ENCODE data around the gene TACC2.
A peak's percentile ranks its signal among the peaks of the same experiment; 100 is the strongest.

Gene TACC2

GRCh38 chr10:122263971-122264370 is 275.0 kb downstream of the TACC2 start:
- TF ChIP-seq GATA1 (IDR thresholded peaks at IDR 0.05; ENCODE audit: low read depth, low read length) (no peak), POLR2A (IDR thresholded peaks at IDR 0.05; ENCODE audit: low read length) (no peak)
- DNase-seq: no peak

DNA sequence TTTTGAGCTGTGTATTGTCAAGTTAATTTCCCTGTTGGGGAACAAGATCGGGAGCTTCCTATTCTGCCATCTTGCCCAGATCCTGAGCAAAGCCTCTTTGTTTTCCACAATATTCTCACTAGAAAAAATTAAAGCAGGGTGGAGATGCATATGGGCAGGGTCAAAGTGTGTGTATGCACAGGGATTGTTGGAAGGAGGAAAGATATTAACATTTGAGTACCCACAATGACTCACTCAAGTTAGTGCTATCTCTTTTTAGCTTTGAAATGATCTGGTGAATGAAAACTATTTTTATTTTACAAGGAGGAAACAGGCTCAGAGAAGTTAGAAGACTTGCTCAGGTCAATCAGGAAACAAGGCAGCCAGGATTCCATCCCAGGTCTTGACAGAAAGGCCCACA is 275.5 kb downstream of the TACC2 start:
- no peak for DNase-seq
- no peak for TF ChIP-seq POLR2A (IDR thresholded peaks at IDR 0.05; ENCODE audit: low read length)
- no peak for TF ChIP-seq GATA1 (IDR thresholded peaks at IDR 0.05; ENCODE audit: low read depth, low read length)

GRCh38 chr10:122264931-122265330 is 276.0 kb downstream of the TACC2 start:
- DNase-seq: no peak
- TF ChIP-seq POLR2A (IDR thresholded peaks at IDR 0.05; ENCODE audit: low read length): no peak
- TF ChIP-seq GATA1 (IDR thresholded peaks at IDR 0.05; ENCODE audit: low read depth, low read length): no peak

DNA sequence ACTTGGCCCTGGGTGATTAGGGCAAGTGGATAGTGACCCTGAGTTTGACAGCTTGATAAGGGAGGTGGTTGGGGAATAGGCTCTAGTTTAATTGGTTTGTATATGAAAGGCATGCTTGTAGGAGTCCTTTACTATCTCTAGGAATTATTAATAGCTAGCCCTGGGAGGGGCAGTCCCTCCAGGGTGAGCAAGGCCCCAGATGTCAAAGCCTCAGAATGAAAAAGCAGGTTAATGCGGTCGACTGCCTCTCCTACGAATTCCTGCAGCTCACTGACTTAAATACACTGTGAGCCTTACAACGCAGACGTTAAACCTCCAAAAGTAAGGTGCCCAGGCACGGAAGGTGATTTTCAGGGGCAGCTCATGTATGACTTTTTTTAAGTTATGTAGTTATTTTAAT is 276.9 kb downstream of the TACC2 start:
- no peak for TF ChIP-seq GATA1 (IDR thresholded peaks at IDR 0.05; ENCODE audit: low read depth, low read length)
- TF ChIP-seq POLR2A (IDR thresholded peaks at IDR 0.05; ENCODE audit: low read length): no peak
- DNase-seq: no peak

DNA sequence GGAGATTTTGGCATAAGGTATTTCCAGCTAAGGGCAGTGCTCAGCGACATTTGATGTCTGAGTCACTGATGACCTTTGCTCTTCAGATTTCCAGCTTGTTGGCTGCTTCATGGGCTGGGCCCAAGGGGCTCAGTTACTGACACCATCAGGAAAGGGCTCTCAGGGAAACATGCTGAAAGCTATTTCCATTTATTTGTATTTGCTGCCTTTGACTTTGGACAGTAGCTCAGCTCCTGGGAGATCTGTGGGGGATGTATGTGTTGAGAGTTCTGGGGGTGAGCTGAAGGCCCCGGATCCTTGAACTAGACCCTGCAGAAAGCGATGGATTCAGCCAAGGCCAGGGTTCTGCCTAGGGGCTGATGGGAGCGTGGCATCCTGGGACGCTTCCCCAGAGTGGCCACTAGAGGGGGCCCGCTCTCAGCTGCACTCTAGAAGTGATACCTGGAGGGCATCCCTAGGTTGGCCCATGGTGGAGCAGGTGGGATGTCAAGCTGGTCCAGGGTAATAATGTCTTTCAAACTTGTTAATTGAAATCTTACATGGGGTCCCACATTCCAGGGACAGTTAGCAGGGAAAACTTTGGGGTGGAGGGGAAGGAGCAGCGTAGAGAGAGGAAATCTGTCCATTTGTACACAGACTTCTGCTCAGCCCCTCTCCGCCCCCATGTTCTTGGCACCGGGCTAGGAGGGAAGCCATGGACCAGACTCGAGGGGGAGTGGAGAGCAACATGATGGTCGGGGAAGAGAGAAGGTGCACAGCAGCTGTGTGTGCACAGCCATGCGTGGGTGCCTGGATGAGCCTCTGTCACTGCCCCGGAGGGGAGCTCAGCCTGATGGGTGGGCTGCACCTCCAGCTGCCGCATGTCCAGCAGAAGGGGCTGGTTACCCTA is 279.1 kb downstream of the TACC2 start:
- peak; percentile 20 to 45 for DNase-seq

DNA sequence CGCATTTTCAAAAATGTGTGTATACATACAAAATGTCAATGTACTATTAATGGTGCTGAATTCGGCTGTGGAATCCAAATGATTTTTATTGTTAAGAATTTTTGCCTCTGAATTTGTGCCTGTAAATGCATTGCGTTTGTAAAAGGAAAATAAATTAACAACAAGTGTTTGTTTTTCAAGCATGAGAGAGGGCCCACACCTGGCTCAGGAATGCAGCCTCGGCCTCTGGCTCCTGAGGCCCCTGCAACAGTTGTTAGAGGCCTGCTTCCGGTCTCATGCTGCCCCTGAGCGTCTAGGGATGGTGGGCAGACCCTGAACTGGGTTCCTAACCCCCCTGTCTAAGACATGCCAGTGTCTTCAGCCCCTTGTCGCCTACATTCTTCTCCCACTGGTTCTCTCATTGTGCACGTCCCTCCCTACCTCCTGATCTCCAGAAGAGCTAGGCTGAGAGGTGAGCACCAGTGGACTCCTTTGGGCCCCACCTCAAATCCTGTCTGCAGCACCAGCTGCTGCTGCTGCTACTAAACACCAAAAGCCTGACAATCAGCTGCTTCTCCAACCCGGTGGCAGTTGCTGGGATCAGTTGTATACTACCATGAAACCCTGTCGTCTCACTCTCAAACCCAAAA is 280.2 kb downstream of the TACC2 start:
- TF ChIP-seq GATA1 (IDR thresholded peaks at IDR 0.05; ENCODE audit: low read depth, low read length) (no peak), POLR2A (IDR thresholded peaks at IDR 0.05; ENCODE audit: low read length) (no peak)
- DNase-seq: no peak

More for the DNA sequence above, 279.1 kb downstream of the TACC2 start:
- no peak for TF ChIP-seq GATA1 (IDR thresholded peaks at IDR 0.05; ENCODE audit: low read depth, low read length)
- TF ChIP-seq POLR2A (IDR thresholded peaks at IDR 0.05; ENCODE audit: low read length): no peak

DNA sequence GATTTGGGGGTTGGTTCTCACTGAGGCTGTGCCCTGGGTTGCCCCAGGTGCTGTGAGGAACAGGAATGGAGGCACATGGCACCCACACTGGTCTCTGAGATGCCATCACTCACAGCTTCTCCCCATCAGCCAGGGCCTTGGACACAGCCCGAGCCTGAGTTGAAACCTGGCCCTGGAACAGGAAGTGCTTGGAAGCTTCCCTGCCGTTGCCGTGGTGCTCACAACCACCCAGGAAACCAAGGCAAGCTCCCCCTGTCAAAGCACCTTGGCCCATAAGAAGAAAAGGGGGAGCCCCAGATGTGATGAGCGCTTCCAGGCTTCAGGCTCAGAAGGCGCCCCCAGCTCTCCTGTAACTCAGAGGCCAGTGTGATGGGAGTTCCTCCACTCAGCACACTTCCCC is 282.1 kb downstream of the TACC2 start, which contains the start of gene BTBD16:
BTBD16 (plus strand) TSS at position 221 of the 400 bp plus-strand sequence. CDS start 3,786 bp downstream, outside the sequence.
- TF ChIP-seq GATA1 (IDR thresholded peaks at IDR 0.05; ENCODE audit: low read depth, low read length) (no peak), POLR2A (IDR thresholded peaks at IDR 0.05; ENCODE audit: low read length) (no peak)

DNA sequence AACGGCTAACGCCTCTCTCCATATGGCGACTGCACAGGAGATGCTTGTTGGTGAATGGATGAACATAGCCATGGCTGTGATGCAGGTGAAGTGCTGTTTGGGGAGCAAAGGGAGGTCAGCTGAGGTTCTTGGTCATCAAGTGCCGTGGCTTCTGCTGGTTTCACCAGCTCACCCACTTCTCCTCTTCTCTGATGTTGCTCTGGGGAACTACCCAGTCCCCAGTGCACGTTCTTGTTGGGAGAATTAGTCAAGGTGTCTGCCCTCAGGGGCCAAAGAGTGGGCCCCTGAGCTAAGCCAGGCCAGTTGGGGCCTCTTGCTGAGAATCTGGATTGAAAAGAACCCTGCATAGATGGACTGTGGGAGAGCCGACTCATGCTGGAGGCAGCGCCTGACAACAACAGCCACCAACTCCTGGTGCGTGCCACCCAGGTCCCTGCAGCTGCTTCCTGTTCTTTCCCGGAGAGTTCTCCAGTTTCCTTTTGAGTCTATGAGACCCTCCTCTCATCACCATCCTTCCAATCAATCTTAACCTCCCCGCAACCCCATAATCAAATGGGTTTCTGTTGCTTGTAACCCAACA is 285.1 kb downstream of the TACC2 start:
- DNase-seq: no peak
- TF ChIP-seq GATA1 (IDR thresholded peaks at IDR 0.05; ENCODE audit: low read depth, low read length): no peak
- no peak for TF ChIP-seq POLR2A (IDR thresholded peaks at IDR 0.05; ENCODE audit: low read length)

More for the DNA sequence above, 282.1 kb downstream of the TACC2 start, which contains the start of gene BTBD16:
- DNase-seq: no peak

GRCh38 chr10:122276611-122277208 is 287.7 kb downstream of the TACC2 start:
- no peak for DNase-seq
- TF ChIP-seq GATA1 (IDR thresholded peaks at IDR 0.05; ENCODE audit: low read depth, low read length) (no peak), POLR2A (IDR thresholded peaks at IDR 0.05; ENCODE audit: low read length) (no peak)

DNA sequence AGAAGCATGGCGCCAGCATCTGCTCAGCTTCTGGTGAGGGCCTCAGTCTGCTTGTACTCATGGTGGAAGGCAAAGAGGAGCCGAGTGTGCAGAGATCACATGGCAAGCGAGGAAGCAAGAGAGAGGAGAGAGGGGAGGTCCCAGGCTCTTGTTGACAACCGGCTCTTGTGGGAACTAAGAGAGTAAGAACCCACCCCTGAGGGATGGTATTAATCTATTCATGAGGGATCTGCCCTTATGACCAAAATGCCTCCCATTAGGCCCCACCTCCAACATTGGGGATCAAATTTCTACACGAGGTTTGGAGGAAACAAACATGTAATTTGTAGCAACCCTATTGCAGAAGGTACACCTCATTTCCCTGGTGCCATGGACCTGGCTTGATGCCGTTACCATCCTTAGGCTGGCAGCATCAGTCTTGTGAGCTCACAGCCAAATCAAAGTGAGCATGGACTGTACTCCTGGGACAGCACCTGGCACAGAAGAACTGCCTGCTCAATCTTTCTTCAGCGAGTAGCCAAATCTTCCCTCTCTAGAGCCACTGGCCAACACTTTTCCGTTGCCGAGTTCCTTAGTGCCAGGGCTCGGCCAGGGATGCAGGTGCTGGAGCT is 288.7 kb downstream of the TACC2 start:
- no peak for DNase-seq
- no peak for TF ChIP-seq GATA1 (IDR thresholded peaks at IDR 0.05; ENCODE audit: low read depth, low read length)
- TF ChIP-seq POLR2A (IDR thresholded peaks at IDR 0.05; ENCODE audit: low read length): no peak

GRCh38 chr10:122279725-122280141 is 290.8 kb downstream of the TACC2 start:
- DNase-seq: peak; percentile 10 to 34
- no peak for TF ChIP-seq POLR2A (IDR thresholded peaks at IDR 0.05; ENCODE audit: low read length)
- TF ChIP-seq GATA1 (IDR thresholded peaks at IDR 0.05; ENCODE audit: low read depth, low read length): no peak

GRCh38 chr10:122280156-122280555 is 291.2 kb downstream of the TACC2 start:
- no peak for DNase-seq

GRCh38 chr10:122281018-122281626 is 292.2 kb downstream of the TACC2 start:
- DNase-seq: no peak
- TF ChIP-seq POLR2A (IDR thresholded peaks at IDR 0.05; ENCODE audit: low read length) (no peak), GATA1 (IDR thresholded peaks at IDR 0.05; ENCODE audit: low read depth, low read length) (no peak)

More at GRCh38 chr10:122280156-122280555, 291.2 kb downstream of the TACC2 start:
- no peak for TF ChIP-seq POLR2A (IDR thresholded peaks at IDR 0.05; ENCODE audit: low read length)
- no peak for TF ChIP-seq GATA1 (IDR thresholded peaks at IDR 0.05; ENCODE audit: low read depth, low read length)
